NCI-H2107 treated with DMSO at 0.1 percent for 48 hours (cell line): ENCODE results near the gene HS3ST2.
"Not testable (repeated sequence)": the region's sequence is repeated elsewhere in the genome, so short reads cannot be mapped to it uniquely, and the experiment has no call there.

Source experiments
- DNase-seq: peaks from one replicate; lab custom pipeline; 2025; ENCODE audit not compliant: unreplicated experiment; lab: John Stamatoyannopoulos, UW

Gene HS3ST2

DNA sequence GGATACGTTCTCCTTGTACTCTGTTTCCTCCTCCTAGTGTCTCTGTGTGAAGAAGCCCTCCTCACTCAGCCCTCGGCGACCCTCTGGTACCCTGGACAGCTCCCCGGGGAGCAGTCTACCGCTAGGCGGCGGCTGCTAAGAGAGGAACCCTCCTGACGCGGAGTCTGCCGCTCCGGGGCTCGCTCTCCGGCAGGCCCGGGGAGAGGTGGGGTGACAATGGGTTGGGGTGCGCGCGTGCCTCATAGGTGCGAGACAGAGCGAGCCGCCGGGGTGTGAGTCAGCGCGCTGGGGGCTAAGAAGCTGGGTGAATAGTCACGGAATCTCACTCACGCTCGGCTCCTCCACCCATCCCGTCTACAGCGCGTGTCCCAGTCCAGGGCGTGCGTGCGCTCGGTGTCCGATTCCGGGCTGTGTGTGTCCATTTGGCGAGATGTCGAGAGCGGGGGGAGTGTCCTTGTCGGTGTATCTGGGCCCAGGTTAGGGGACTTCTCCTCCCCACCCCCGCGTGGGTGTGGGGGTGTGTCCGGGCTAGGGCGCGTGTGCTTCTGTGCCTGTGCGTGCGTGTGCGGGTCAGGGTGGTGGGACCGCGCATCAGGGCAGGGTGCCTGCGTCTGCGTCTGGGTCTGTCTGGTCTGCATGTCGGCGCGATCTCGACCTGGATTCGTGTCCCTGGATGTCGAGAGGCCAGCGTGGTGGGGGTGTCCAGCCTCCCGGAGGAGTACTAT is 577 bp upstream of the HS3ST2 start:
- no peak for DNase-seq

DNA sequence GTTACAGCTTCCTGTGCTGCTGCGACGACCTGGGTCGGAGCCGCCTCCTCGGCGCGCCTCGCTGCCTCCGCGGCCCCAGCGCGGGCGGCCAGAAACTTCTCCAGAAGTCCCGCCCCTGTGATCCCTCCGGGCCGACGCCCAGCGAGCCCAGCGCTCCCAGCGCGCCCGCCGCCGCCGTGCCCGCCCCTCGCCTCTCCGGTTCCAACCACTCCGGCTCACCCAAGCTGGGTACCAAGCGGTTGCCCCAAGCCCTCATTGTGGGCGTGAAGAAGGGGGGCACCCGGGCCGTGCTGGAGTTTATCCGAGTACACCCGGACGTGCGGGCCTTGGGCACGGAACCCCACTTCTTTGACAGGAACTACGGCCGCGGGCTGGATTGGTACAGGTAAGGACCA is 746 bp downstream of the HS3ST2 start:
- no peak for DNase-seq

DNA sequence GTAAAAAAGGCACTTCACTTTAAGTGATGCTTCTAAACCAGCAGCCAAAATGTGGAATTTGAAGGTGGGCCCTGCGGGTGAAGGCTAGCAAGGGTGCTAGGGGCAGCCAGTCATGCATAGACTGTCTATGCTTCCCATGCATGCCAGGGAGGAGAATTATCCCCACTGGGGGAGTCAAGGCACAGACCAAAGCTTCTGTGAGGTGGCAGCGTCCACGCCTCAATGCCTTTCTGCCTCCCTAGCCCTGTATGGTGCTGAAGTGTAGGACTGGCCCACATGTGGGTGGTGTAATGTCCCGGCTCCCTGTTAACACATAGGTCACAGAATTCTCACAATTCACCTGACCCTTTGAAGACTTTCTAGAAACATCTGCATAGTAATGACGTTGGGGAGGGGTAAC is 1.9 kb downstream of the HS3ST2 start:
- DNase-seq = no peak

DNA sequence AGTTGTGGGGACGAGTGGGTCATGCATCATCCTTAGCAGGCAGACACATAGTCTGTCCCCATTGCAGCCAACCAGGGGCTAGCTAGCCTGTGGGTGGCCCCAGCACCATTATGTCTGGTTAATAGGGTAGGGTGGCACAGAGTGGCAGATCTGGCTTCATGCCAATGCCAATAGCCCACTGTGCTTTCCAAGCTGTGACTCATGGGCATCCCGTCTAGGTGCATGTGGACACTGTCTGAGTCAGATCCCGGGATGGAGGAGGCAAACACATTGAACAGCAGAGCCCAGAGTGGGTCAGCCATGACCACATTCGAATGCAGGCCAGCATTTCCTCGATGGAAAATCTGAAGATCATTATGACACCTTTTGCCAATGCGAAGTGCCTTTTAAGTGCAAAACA is 2.5 kb downstream of the HS3ST2 start:
- DNase-seq = no peak

DNA sequence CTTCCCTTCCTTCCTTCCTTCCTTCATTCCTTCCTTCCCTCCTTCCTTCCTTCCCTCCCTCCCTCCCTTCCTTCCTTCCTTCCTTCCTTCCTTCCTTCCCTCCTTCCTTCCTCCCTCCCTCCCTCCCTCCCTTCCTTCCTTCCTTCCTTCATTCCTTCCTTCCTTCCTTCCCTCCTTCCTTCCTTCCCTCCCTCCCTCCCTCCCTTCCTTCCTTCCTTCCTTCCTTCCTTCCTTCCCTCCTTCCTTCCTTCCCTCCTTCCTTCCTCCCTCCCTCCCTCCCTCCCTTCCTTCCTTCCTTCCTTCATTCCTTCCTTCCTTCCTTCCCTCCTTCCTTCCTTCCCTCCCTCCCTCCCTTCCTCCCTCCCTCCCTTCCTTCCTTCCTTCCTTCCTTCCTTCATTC is 4.8 kb downstream of the HS3ST2 start:
- not testable (repeated sequence) for DNase-seq

DNA sequence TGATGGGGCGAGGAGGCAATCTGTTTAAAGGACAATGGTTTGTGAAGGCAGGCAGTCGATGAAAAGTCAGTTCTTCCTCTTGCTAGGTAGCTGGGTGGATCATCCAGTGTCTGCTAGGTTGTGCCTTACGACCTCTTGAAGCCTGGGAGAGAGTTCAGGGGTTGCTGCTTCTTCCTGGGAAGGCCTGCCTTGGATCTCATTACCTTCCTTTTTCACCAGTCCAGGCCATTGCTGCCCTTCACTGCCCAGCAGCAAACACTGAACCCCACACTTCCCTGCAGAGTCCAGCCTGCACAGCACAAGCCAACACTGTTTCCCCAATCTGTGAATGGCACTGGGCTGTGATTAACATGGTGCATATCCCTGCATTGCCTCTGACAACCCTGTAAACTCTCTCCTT is 24.7 kb downstream of the HS3ST2 start:
- DNase-seq = no peak

DNA sequence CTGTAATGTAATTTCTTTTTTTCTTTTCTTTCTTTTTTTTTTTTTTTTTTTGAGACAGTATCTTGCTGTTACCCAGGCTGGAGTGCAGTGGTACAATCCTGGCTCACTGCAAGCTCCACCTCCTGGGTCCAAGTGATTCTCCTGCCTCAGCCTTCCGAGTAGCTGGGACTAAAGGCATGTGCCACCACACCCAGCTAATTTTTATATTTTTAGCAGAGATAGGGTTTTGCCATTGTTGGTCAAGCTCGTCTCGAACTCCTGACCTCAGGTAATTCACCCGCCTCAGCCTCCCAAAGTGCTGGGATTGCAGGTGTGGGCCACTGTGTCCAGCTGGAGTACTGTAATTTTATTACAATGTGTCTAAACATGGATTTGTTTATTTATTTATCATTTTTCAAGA is 28.1 kb downstream of the HS3ST2 start:
- DNase-seq = not testable (repeated sequence)

DNA sequence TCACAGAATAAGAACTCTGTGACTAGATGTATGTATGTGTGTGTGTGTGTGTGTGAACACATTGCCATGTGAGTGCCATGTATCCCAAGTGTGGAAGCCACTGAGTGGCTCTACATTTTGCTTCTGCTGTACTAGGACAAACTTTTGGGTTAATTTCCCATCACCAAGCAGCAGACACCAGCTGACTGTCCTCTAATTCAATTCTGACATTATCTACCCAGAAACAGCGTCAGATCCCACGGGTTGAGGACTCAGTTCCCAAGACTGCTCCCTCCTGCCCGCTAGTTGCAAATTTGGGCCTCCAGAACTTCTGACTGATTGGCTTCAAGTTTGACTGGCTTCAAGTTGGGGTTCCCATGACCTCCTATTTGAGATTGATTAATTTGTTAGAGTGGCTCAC is 29.2 kb downstream of the HS3ST2 start:
- no peak for DNase-seq

DNA sequence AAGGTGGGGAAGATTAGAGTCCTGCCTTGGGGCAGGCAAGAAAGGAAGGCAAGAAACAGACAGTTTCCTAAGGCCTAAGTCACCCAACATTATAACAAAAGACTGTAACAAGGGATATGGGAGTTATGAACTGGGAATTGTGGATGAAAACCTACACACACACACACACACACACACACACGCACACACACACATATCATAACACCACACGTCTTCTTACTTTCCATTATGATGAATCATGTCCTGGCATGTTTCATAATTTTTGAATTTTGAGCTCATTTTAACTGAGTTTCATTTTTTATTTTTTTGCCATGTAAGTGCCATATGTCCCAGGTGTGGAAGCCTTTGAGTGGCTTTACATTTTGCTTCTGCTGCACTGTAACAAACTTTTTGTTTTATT is 29.9 kb downstream of the HS3ST2 start:
- DNase-seq = no peak

DNA sequence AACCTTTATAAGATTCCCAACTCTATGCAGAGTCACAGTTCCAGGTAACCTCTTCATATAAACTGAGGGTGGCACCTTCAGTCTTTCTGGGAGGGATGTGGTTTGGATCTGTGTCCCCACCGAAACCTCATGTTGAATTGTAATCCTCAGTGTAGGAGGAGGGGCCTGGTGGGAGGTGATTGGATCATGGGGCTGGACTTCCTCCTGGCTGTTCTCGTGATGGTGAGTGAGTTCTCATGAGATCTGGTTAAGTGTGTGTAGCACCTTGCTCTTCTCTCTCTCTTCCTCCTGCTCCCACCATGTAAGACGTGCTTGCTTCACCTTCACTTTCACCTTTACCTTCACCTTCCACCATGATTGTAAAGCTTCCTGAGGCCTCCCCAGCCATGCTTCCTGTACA is 30.5 kb downstream of the HS3ST2 start:
- DNase-seq = no peak

DNA sequence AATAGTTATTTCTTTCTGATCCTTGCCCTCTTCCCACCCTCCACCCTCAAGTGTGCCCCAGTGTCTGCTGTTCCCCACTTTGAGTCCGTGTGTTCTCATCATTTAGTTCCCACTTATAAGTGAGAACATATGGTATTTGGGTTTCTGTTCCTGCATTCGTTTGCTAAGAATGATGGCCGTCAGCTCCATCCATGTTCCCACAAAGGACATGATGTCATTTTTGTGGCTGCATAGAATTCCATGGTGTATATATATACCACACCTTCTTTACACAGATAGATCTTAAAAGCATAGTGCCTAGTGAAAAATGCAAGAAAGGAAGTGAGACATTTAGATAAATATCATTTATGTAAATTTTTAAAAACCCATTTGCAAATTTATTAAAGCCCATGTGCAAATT is 33.1 kb downstream of the HS3ST2 start:
- DNase-seq = no peak

DNA sequence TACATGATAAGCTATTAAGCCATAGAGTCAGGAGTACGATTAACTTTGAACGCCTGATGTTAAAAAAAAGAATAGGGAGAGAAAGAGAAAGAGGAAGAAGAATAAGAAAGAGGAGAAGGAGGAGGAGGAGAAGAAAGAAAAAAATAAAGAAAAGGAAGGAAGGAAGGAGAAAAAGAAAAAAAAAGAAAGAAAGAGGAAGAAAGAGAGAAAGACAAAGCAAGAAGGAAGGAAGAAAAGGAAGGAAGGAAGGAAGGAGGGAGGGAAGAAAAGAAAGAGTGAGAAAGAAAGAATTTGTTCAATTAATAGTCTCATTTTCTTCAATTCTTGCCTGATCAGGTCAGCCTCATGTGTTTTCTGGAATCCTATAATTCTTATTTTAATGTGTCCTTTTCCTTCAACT is 33.7 kb downstream of the HS3ST2 start:
- DNase-seq = no peak

DNA sequence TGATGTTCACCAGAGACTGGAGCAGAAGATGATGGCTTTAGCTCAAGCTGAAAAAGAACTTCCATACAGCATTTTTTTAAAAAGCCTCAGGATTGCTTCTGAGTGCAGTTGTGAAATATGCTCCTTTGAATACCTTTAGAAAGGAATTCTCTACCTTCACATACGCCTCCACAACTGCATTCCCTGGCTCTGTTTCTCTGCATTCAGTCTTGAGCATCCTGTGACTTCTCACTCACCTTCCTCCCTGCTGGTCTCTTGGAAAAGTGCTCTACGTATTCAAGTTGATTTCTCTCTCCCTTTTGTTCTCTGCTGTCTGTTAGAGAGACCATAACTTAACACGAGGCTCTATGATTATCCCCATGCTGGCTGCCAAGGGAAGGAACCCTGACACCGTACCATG is 34.5 kb downstream of the HS3ST2 start:
- DNase-seq = no peak

DNA sequence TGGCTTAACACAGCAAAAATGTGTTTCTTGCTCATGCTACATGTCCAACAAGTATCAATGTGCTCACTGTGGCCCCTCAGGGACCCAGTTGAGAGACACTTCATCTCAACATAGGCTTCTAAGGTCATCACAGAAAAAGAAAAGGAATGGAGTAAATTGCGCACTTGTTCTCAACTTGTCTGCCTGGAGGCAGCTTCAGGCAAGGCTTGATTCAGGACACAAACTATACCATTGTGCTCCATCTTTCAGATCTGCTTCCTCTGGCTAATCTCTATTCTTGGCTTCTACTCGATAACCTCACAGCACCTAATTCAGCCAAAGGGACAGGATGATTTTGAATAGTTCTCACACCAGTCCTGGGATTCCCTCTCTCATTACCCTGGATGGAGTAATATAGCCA is 35.6 kb downstream of the HS3ST2 start:
- no peak for DNase-seq

DNA sequence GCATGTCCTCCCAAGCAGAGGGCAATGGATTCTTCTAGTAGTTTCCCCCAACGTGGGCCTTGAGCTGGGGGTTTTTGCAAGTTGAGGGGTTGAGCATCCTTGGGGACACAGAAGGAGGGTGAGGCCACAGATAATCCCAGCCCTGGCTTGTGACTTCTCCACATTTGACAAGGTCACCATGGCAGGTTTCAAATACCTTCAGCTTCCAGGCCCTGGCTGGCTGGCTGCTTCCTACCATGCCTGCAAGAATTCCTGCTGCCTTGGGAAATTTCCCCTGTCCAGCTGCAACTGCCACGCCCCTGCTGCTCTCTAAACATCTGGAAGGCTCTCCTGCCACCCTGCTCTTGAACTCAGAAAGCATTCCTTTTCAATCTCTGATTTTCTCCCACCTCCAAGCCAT is 41.3 kb downstream of the HS3ST2 start:
- DNase-seq = no peak

DNA sequence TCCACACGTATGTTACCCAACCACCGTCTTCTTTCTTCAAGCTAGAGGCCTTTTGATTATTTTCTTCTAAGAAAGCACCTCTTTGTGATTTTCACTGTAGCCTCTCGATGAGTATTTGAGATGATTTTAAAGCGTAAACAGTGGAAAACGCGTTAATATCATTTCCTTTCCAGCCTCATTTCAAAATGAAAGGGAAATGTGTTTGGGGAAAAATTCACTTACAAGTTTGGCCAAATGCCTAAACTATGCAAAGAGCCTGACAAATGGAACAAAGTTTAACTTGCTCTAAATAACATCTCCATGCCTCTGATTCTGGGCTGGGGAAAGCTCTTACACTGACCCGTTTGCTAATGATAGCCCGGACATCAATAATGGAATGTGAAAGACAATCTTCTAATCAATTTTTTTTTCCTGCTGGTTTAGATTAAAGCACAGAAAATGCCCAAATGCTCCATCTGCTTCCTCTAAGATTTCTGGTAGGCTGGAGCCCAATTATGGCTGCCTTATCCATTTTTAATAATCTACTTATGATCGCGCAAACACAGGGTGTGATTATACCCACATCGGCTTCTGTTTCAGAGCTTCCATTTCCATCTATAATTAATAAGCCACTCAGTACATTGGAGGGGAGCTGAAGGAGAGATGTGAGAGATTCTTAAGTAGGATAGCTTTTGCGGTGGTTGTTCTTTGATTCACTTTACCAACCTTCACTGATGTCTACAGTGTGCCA is 43.5 kb downstream of the HS3ST2 start:
- DNase-seq = no peak

DNA sequence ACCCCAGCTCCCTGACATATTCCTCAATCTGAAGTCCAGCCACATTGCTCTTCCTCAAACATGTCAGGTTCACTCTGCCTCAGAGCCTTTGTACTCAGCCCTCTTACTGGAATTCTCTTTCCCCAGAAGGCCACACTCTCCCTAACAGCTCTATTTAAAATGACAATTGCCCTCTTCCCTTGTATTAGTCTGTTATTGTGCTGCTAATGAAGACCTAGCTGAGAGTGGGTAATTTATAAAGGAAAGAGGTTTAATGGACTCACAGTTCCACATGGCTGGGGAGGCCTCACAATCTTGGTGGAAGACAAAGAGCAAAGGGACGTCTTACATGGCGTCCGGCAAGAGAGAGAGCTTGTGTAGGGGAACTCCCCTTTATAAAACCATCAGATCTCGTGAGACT is 46.0 kb downstream of the HS3ST2 start:
- DNase-seq = no peak

DNA sequence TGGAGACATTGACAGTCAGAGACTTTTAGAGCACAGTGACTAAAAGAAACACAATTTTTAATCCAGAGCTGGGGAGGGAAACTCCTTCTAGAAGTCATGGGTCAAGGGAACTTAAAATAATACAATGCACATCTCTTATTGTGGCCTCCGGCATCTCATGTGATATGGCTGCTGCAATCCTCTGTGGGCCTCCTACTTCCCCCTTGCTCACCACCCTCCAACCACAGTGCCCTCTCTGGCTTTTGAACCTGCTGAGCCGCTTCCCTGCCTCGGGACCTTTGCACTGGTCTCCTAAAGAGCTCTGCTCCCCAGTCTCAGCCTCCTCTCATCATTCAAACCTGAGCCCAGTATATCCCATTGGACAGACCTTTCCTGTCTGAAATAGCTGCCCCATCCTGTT is 47.6 kb downstream of the HS3ST2 start:
- DNase-seq = no peak

DNA sequence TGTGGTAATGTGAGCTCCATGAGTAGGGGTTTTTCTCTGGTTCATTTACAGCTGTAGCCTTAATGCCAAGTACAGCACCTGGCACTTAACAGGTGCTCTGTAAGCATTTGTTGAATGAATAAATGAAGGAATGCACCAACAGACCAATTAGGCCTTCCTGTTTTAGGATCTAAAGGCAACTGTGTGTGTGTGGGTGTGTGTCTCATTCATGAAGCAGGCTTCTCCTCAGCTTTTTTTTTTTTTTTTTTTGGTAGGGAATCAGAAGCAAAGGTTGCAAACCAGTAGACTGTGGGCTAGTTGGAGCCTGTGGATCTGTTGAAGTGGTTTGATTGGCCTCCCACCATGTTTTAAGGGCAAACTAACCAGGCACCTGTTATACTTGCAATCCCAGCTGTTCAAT is 48.1 kb downstream of the HS3ST2 start:
- DNase-seq = no peak

DNA sequence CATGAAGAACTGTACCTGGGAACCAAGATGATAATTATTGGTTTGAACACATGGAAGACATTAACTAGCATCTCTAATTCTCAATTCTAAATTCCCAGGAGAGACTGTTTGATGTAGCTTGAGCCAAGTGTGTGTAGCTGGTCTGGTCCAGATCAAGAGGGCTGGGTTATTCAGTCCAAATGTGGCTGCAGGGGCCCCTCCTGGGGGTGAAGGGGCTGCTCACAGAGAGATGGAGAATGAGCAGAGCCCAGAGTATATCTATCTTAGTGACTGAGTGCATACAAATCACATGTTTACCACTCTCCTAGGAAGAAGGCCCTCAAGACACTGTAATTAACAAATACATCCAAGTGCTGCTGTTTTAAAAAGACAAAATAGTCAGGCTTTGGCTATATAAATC is 50.4 kb downstream of the HS3ST2 start:
- DNase-seq = no peak

DNA sequence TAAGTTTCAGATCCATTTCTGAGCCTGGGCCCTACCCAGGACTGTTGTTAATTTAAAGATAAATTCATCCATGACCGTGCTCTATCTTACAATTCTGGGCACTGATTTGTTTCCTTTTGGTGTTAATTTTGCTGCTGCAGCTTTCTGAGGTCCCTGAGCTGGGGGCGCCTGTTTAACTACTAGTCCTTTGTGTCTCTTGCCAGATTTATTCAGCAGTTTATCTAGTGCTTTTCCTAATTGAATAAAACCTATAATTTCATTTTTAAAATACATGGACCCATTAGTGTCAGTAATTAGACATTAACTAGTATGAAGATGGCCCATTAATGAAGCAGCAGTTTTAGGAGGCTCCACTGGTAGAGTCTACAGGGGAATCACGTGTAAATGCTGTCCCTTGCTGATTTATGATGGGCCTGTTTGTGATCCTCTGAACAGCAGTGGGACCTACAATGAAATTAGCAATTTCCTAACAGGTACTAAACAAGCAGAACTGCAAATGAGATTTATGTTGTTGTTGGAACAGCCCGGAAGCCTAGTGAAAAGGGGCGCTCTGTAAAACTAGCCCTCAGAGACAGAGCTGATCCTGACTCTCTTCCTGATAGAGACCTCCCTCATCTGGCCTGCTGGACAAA is 54.7 kb downstream of the HS3ST2 start:
- DNase-seq = no peak

DNA sequence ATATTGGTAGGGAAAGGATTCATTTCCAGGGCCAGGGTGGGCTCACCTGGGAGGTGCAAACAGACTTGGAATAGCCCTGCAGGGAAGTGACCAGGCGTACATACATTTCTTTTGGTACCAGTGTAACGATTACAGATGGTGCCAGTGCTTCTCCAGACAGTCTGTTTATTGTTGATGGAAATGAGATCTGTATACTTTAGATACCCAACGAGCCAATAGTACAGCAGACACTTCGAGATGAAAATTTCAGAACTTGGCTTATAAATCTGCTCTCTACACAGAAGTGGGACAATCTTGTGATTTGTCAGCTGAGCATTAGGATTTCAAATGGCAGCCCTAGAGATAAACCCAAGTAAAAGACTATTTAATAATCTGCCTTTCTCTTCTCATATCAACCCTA is 57.9 kb downstream of the HS3ST2 start:
- DNase-seq = no peak
